ENCODE data around the gene NEK1.
A peak's percentile ranks its signal among the peaks of the same experiment; 100 is the strongest.
"Not testable (repeated sequence)": the region's sequence is repeated elsewhere in the genome, so short reads cannot be mapped to it uniquely, and the experiment has no call there.

The NEK1 gene

DNA sequence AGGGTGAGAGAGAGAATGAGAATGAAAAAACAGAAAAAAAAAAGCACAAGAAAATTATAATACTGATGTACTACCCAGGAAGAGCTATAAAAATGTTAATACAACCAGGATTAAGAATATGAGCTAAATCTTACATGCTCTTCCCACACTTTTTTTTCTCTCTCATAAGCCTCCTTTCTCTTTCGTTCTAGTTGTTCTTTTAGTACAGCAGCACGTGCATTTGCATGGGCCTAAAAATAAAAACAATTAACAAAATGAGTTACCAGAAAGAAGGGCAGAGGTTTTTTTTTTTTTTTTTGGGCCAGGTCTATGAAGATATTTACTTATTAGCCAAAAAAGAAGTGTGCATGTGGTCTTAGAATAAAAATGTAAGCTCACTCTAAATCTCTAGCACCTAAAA, 105.5 kb downstream of the NEK1 start:
- Histone ChIP-seq H3K27me3 (ENCODE audit: low read depth, low read length) (no peaks in the 10 kb centered on the region), H4K20me1 (ENCODE audit: insufficient read depth, low read length) (no peaks in the 10 kb centered on the region), H3K79me2 (ENCODE audit: low read length) (no peaks in the 10 kb centered on the region), H3K4me2 (ENCODE audit: low read length) (no peak overlapping the region), H2AFZ (ENCODE audit: low read depth, low read length) (no peak overlapping the region), H3K9ac (ENCODE audit: low read length) (no peak overlapping the region), H3K4me1 (ENCODE audit: low read length) (no peaks in the 10 kb centered on the region), H3K9me3 (ENCODE audit: insufficient read depth, low read length) (peaks cover 2% of the 10 kb centered on the region; the same call in 1 of the 2 replicates), H3K4me3 (ENCODE audit: low read length) (no peak overlapping the region), H3K36me3 (replicated peaks; ENCODE audit: low read depth, low read length) (peaks cover 4% of the 10 kb centered on the region), H3K27ac (ENCODE audit: low read length) (no peak overlapping the region)
- TF ChIP-seq EZH2phosphoT487 (IDR thresholded peaks at IDR 0.05; ENCODE audit: low read depth): no peak

DNA sequence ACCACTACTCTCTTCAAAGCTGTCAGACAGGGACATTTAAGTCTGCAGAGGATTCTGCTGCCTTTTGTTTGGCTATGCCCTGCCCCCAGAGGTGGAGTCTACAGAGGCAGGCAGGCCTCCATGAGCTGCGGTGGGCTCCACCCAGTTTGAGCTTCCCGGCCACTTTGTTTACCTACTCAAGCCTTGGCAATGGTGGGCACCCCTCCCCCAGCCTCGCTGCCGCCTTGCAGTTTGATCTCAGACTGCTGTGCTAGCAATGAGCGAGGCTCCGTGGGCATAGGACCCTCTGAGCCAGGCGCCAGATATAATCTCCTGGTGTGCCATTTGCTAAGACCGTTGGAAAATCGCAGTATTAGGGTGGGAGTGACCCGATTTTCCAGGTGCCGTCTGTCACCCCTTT, 112.5 kb downstream of the NEK1 start:
- H3K4me3 ChIP-seq (ENCODE audit: low read length); H3K4me1 ChIP-seq (ENCODE audit: low read length); H4K20me1 ChIP-seq (ENCODE audit: insufficient read depth, low read length); H3K27me3 ChIP-seq (ENCODE audit: low read depth, low read length); H3K27ac ChIP-seq (ENCODE audit: low read length); H3K4me2 ChIP-seq (ENCODE audit: low read length); H3K79me2 ChIP-seq (ENCODE audit: low read length); H2AFZ ChIP-seq (ENCODE audit: low read depth, low read length); H3K9me3 ChIP-seq (ENCODE audit: insufficient read depth, low read length); H3K9ac ChIP-seq (ENCODE audit: low read length): not testable (repeated sequence)
- H3K36me3 ChIP-seq (replicated peaks; ENCODE audit: low read depth, low read length): peaks cover 10% of the 10 kb centered on the region

GRCh38 chr4:169494234-169494633, 118.1 kb downstream of the NEK1 start:
- H3K27me3 ChIP-seq (ENCODE audit: low read depth, low read length); H4K20me1 ChIP-seq (ENCODE audit: insufficient read depth, low read length); H3K9me3 ChIP-seq (ENCODE audit: insufficient read depth, low read length); H3K27ac ChIP-seq (ENCODE audit: low read length); H3K36me3 ChIP-seq (replicated peaks; ENCODE audit: low read depth, low read length); H2AFZ ChIP-seq (ENCODE audit: low read depth, low read length); H3K9ac ChIP-seq (ENCODE audit: low read length); H3K4me1 ChIP-seq (ENCODE audit: low read length); H3K4me3 ChIP-seq (ENCODE audit: low read length); H3K79me2 ChIP-seq (ENCODE audit: low read length); H3K4me2 ChIP-seq (ENCODE audit: low read length): not testable (repeated sequence)

DNA sequence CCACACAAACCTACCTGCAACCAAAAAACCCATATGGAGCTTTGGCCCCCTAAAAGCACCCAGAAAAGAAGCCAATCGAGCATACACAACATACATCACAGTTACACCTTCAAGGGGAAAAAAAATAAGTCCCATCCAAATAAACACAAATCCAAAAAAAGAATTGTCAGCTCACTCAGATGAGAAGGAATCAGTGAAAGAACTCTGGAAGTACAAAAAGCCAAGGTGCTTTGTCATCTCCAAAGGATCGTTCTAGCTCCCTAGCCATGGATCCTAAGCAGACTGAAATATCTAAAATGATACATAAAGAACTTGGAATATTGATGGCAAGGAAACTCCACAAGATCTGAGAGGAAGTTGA, 119.2 kb downstream of the NEK1 start:
- H4K20me1 ChIP-seq (ENCODE audit: insufficient read depth, low read length): no peaks in the 10 kb centered on the region
- H3K4me2 ChIP-seq (ENCODE audit: low read length): no peak overlapping the region
- H3K27ac ChIP-seq (ENCODE audit: low read length): no peak overlapping the region
- no peak overlapping the region for H3K9ac ChIP-seq (ENCODE audit: low read length)
- no peak overlapping the region for H2AFZ ChIP-seq (ENCODE audit: low read depth, low read length)
- H3K4me3 ChIP-seq (ENCODE audit: low read length): no peak overlapping the region
- H3K9me3 ChIP-seq (ENCODE audit: insufficient read depth, low read length): no peaks in the 10 kb centered on the region
- no peaks in the 10 kb centered on the region for H3K79me2 ChIP-seq (ENCODE audit: low read length)
- no peak for TF ChIP-seq EZH2phosphoT487 (IDR thresholded peaks at IDR 0.05; ENCODE audit: low read depth)
- TF ChIP-seq, protein P1, sequence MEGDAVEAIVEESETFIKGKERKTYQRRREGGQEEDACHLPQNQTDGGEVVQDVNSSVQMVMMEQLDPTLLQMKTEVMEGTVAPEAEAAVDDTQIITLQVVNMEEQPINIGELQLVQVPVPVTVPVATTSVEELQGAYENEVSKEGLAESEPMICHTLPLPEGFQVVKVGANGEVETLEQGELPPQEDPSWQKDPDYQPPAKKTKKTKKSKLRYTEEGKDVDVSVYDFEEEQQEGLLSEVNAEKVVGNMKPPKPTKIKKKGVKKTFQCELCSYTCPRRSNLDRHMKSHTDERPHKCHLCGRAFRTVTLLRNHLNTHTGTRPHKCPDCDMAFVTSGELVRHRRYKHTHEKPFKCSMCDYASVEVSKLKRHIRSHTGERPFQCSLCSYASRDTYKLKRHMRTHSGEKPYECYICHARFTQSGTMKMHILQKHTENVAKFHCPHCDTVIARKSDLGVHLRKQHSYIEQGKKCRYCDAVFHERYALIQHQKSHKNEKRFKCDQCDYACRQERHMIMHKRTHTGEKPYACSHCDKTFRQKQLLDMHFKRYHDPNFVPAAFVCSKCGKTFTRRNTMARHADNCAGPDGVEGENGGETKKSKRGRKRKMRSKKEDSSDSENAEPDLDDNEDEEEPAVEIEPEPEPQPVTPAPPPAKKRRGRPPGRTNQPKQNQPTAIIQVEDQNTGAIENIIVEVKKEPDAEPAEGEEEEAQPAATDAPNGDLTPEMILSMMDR (IDR thresholded peaks at IDR 0.05; ENCODE audit: low read depth, low read length): no peak
- no peaks in the 10 kb centered on the region for H3K27me3 ChIP-seq (ENCODE audit: low read depth, low read length)
- H3K4me1 ChIP-seq (ENCODE audit: low read length): 0 out of 2 replicates have a peak, but pooled peaks cover 4% of the 10 kb centered on the region
- no peaks in the 10 kb centered on the region for H3K36me3 ChIP-seq (replicated peaks; ENCODE audit: low read depth, low read length)

DNA sequence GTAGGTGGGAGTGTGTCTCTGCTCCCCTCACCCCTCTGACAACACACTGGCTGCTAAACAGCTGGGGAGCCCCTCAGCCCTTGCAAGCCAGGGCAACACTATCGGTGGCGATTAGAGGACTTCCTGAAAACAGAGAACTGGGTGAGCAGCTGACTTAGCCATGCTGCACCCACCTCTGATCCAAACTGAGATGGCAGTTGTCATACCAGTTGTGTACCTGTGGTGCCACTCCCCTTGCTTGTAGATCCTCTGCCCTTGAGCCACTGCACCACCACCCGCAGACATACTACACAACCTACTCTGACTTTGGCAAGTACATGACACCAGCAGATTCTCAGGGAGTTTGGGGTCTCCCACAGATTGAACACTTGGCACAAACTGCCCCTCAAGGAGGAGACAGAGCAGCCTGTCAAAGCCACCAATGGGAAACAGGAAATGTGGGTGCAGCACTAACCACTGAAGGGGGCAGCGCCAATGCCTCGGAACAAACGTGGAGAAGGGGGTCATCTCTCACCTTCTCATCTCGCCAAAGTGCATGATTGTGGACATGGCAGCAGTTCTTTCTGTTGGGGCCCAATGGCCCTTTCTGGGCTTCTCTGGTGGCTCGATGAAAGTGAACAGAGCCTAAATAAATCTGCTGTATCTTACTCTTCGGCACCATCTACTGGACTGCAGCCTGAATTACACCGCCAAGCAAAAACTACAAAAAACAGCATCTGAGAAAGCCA, 119.8 kb downstream of the NEK1 start:
- TF ChIP-seq, protein P1 (IDR thresholded peaks at IDR 0.05; ENCODE audit: low read depth, low read length): peak; percentile 91
- no peak for TF ChIP-seq EZH2phosphoT487 (IDR thresholded peaks at IDR 0.05; ENCODE audit: low read depth)
- no peaks in the 10 kb centered on the region for H3K36me3 ChIP-seq (replicated peaks; ENCODE audit: low read depth, low read length)
- H3K4me2 ChIP-seq (ENCODE audit: low read length): peak overlapping the region; percentile 57
- peak overlapping the region; percentile 44 for H3K4me3 ChIP-seq (ENCODE audit: low read length)
- H3K9ac ChIP-seq (ENCODE audit: low read length): no peak overlapping the region
- H3K4me1 ChIP-seq (ENCODE audit: low read length): 0 out of 2 replicates have a peak, but pooled peaks cover 4% of the 10 kb centered on the region
- H3K27me3 ChIP-seq (ENCODE audit: low read depth, low read length): no peaks in the 10 kb centered on the region
- no peak overlapping the region; the same call in 1 of the 2 replicates for H2AFZ ChIP-seq (ENCODE audit: low read depth, low read length)
- no peaks in the 10 kb centered on the region for H3K9me3 ChIP-seq (ENCODE audit: insufficient read depth, low read length)
- H4K20me1 ChIP-seq (ENCODE audit: insufficient read depth, low read length): no peaks in the 10 kb centered on the region
- H3K79me2 ChIP-seq (ENCODE audit: low read length): no peaks in the 10 kb centered on the region
- no peak overlapping the region for H3K27ac ChIP-seq (ENCODE audit: low read length)
